Measurements from ENCODE around the gene KLK3.
A peak's percentile ranks its signal among the peaks of the same experiment; 100 is the strongest.

Gene KLK3

GRCh38 chr19:50832666-50833065, 22.0 kb upstream of the KLK3 start:
- DNase-seq, result no peak

- DNase-seq, result no peak
These were observed 21.5 kb upstream of the KLK3 start, which contains the start of gene KLK15 for GRCh38 chr19:50833117-50833801. Gene KLK15, minus strand, starts transcription at chr19:50833574. Its CDS starts 2,082 bp downstream, at chr19:50831492.

GRCh38 chr19:50833802-50834167, 20.9 kb upstream of the KLK3 start:
- no peak for DNase-seq

GRCh38 chr19:50835103-50835784, 19.5 kb upstream of the KLK3 start:
- DNase-seq, result no peak

DNA sequence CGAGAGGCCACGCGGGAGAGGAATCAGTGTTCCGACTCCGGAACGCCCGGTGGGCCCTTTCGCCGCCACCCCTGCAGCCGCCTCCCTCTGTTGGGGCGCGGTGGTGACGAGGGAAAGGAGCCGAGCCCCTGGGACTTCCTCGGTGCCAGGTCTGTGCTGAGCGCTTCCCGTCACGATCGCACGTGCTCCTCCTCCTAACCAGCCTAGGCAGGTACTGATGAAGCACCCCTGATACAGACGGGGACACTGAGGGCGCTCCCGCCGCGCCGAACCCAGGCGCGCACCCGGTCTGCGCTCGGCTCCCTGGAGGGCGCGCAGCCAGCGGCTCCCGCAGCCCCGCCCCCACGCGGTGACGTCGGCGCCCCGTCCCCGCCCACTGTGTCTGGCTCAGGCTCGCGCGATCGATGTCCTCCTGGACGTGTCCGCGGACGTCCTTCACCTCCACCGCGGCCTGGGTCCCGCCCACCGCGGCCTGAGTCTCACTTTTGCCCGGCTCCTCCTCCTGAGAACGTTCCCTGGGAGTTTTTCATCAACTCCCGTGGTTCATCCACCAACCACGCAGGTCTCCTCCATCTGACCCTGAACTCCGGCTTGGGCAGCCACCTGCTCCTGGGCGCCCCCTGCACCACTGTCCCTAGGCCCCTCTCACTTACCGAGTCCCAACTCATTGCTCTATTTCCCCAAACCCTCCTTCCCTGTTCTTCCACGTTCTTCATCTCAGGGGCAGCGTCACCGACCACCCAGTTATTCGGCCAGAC, 18.8 kb upstream of the KLK3 start:
- DNase-seq, result peak; percentile 75

GRCh38 chr19:50836543-50837195, 18.0 kb upstream of the KLK3 start:
- DNase-seq, result no peak

- DNase-seq, result no peak
These were observed 17.4 kb upstream of the KLK3 start for GRCh38 chr19:50837300-50837699.

DNA sequence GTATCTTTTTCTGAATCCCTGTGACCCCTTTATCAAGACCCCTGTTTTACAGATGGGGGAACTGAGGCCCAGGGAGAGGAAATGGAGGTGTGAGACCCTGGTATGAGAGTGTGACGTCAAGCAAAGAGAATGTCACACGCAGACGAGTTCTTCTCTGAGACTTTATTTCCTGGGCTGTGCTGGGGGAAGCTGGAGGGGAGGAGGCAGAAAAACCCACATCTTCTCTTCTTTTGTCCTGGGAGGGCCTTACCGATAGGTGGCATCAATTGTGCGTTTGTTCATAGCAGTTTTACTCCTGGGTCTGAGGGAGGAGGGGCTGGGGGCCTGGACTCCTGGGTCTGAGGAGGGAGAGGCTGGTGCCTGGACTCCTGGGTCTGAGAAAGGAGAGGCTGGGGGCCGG, 16.5 kb upstream of the KLK3 start:
- DNase-seq, result peak; percentile 14

- no peak for DNase-seq
These were observed 14.7 kb upstream of the KLK3 start for GRCh38 chr19:50839712-50840655.

GRCh38 chr19:50842130-50842529, 12.6 kb upstream of the KLK3 start:
- no peak for DNase-seq

DNA sequence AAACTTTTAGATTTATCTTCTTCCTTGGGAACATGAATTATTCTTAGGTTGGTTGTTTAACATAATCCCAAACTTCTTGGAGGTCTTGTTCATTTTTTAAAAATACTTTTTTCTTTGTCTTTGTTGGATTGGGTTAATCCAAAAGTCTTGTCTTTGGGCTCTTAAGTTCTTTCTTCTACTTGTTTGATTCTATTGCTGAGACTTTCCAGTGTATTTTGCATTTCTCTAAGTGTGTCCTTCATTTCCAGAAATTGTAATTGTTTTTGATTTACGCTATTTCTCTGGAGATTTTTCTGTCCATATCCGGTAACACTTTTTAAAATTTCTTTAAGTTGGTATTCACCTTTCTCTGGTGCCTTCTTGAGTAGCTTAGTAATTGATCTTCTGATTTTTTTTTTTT, 11.5 kb upstream of the KLK3 start:
- DNase-seq, result no peak

DNA sequence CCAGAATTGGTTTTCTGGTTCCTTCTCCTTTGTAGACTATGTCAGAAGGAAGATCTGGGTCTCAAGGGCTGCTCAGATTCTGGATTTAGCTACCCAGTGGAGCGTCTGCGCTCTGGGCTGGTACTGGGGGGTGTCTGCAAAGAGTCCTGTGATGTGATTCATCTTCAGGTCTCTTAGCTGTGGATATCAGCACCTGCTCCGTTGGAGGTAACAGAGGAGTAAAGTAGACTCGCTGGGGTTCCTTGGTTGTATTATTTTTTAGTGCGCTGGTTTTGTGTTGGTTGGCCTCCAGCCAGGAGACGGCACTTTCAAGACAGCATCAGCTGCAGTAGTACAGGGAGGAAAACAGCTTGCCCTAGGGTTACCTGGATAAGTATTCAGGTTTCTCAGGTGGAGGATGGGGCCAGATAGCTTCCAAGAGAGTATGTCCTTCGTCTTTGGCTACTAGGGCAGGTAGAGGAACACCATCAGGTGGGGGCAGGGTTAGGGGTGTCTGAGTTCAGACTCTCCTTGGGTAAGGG, 11.0 kb upstream of the KLK3 start:
- no peak for DNase-seq

- DNase-seq, result no peak
These were observed 10.3 kb upstream of the KLK3 start for GRCh38 chr19:50844296-50844935.

GRCh38 chr19:50850738-50851137, 4.0 kb upstream of the KLK3 start:
- DNase-seq, result no peak

GRCh38 chr19:50851620-50852019, 3.1 kb upstream of the KLK3 start:
- DNase-seq, result no peak

GRCh38 chr19:50857366-50857765, 2.7 kb downstream of the KLK3 start:
- DNase-seq, result no peak

DNA sequence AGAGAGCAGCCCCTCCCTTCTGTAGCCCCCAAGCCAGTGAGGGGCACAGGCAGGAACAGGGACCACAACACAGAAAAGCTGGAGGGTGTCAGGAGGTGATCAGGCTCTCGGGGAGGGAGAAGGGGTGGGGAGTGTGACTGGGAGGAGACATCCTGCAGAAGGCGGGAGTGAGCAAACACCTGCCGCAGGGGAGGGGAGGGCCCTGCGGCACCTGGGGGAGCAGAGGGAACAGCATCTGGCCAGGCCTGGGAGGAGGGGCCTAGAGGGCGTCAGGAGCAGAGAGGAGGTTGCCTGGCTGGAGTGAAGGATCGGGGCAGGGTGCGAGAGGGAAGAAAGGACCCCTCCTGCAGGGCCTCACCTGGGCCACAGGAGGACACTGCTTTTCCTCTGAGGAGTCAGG, 4.2 kb downstream of the KLK3 start:
- no peak for DNase-seq

- DNase-seq, result no peak
These were observed 5.1 kb downstream of the KLK3 start for GRCh38 chr19:50859849-50860248.

- no peak for DNase-seq
These were observed 6.3 kb downstream of the KLK3 start for GRCh38 chr19:50861010-50861409.

DNA sequence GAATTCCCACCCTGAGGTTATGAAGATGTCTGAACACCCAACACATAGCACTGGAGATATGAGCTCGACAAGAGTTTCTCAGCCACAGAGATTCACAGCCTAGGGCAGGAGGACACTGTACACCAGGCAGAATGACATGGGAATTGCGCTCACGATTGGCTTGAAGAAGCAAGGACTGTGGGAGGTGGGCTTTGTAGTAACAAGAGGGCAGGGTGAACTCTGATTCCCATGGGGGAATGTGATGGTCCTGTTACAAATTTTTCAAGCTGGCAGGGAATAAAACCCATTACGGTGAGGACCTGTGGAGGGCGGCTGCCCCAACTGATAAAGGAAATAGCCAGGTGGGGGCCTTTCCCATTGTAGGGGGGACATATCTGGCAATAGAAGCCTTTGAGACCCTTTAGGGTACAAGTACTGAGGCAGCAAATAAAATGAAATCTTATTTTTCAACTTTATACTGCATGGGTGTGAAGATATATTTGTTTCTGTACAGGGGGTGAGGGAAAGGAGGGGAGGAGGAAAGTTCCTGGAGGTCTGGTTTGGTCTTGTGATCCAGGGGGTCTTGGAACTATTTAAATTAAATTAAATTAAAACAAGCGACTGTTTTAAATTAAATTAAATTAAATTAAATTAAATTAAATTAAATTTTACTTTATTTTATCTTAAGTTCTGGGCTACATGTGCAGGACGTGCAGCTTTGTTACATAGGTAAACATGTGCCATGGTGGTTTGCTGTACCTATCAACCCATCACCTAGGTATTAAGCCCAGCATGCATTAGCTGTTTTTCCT, 7.0 kb downstream of the KLK3 start:
- DNase-seq, result no peak

- DNase-seq, result no peak
These were observed 14.8 kb downstream of the KLK3 start for GRCh38 chr19:50869479-50869878.

Data from activated CD4-positive, alpha-beta T cell treated with anti-CD3 and anti-CD28 coated beads, Interleukin-2, amount 50 U/mL, for 16 hours (primary cell).